ENCODE data around the gene ACSS1.

The ACSS1 gene

DNA sequence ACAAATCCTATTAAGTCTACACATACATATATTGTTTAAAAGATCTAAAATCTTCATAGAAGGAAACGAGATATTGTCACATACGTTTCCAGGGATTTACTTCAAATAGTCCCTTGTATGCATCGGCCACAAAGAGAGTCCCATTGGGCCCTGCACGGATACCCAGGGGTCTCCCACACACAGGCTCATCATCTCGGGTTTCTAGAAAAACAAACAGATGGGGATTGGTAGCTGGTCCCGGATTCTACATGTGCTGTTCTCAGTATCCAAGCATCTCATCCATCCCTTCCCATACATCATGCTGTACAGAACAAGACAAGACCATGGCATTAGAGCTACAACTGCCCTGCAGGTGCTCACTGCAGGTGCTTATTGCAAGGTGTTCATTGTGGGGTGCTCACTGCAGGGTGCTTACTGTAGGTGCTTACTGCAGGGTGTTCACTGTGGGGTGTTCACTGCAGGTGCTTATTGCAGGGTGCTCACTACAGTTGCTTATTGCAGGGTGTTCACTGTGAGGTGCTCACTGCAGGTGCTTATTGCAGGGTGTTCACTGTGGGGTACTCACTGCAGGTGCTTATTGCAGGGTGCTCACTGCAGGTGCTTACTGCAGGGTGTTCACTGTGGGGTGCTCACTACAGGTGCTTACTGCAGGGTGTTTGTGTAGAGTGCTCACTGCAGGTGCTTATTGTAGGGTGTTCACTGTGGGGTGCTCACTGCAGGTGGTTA, 86.4 kb downstream of the ACSS1 start:
- Mint-ChIP-seq H3K4me1 (ENCODE audit: low read depth in 2 of 2) (peaks cover 32 to 54% of the 10 kb centered on the region in 2 donors), H3K9me3 (no peaks in the 10 kb centered on the region), H3K36me3 (ENCODE audit: insufficient read depth) (peaks cover 89% of the 10 kb centered on the region), H3K4me3 (no peak overlapping the region), H3K27ac (peak overlapping the region; percentile 9 to 89), H3K27me3 (no peaks in the 10 kb centered on the region)
- ATAC-seq (replicated peaks) (no peak), DNase-seq (no peak)

DNA sequence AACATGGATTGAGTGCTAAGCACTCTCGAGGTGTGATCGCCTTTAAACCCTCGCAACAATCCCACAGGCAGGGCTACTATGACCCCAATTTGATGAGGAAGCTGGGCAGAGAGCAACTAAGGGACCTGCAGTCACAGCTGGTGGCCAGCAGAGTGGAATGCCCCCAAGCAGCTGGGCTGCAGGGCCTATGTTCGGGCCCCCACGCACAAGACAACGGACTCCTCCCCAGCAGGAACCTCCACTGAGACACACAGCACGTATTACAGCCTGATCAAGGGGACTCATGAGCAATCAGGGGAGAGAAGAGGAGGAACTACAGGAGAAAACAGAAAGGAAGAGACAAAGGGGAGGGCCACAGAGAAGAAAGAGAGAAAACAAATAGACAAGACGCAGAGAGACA, 87.2 kb downstream of the ACSS1 start:
- Mint-ChIP-seq H3K4me3 (no peak overlapping the region), H3K27me3 (no peaks in the 10 kb centered on the region), H3K36me3 (ENCODE audit: insufficient read depth) (peaks cover 89% of the 10 kb centered on the region), H3K4me1 (ENCODE audit: low read depth in 2 of 2) (peaks cover 31 to 53% of the 10 kb centered on the region in 2 donors), H3K9me3 (no peaks in the 10 kb centered on the region), H3K27ac (peak overlapping the region; percentile 9 to 89)
- no peak for ATAC-seq (replicated peaks)
- no peak for DNase-seq

DNA sequence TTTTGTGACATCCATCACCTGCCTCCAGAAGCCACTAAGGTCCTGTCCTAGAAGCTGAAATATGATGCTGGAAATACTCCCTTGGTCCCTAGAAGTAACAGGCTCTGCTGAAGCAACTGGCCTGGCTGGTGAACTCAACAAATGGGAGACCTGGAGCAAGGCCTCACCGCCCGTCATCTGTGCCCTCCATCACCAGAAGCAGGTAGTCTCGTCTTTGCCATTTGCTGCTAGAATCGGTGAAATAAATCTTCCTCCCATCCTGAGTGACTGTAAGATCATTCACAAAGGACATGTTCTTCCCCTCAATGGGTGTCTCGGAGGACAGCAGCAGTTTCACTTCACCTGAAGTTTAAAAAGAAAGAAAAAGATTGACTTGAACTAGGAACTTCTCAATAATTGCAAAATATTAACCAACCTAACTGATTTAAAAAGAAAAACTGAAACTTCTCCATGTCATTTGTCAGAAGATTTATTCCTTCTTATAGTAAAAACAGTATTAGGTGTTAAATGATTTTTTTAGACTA, 87.8 kb downstream of the ACSS1 start:
- ATAC-seq (replicated peaks) (no peak), DNase-seq (no peak)
- H3K27me3 Mint-ChIP-seq: no peaks in the 10 kb centered on the region
- peaks cover 38 to 53% of the 10 kb centered on the region in 2 donors for H3K4me1 Mint-ChIP-seq (ENCODE audit: low read depth in 2 of 2)
- peaks cover 95% of the 10 kb centered on the region for H3K36me3 Mint-ChIP-seq (ENCODE audit: insufficient read depth)
- H3K27ac Mint-ChIP-seq: peak overlapping the region; percentile 89 to 99
- no peak overlapping the region for H3K4me3 Mint-ChIP-seq
- H3K9me3 Mint-ChIP-seq: no peaks in the 10 kb centered on the region

DNA sequence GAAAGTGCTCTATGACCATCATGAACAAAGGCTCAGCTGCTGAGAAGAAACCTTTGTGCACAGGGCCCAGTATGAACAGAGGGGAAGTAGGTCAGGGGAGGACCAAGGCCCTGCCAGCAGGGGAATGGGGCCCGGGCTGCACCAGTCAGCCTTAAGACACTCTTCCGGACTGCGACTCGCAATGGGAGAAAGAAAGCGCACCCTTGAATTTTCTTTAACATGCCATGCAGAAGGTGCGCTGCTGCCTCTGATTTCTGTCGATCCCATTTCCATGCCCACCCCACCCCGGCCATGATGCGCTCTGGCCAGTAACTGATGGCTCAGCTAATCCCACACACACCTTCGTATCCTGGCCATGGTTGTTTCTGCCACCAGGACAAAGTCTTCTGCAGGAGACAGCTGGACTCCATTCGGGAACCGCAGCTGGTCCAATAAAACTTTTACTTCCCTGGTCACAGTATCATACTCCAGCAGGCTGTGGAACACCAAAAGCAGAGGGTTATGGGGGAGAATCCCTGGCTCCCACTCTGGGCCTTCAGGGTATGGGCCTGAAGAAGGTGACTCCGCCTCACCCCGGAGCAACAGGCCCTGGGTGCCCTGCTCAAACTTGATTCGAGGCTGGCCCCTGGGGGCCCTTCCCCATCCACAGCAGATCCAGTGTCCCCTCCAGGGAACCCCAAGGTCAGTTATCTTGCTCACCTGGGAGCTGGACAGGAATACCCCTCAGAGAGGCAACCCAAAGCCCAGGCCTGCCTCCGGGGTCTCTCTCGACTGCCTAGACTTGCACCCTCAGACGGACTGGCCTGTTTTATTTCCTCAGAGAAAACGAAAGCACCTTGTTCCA, 88.5 kb downstream of the ACSS1 start:
- H3K4me3 Mint-ChIP-seq: no peak overlapping the region
- no peaks in the 10 kb centered on the region for H3K27me3 Mint-ChIP-seq
- DNase-seq: no peak
- H3K4me1 Mint-ChIP-seq (ENCODE audit: low read depth in 2 of 2): peaks cover 39 to 57% of the 10 kb centered on the region in 2 donors
- ATAC-seq (replicated peaks): no peak
- no peaks in the 10 kb centered on the region for H3K9me3 Mint-ChIP-seq
- peak overlapping the region; percentile 89 to 99 for H3K27ac Mint-ChIP-seq
- H3K36me3 Mint-ChIP-seq (ENCODE audit: insufficient read depth): peaks cover 95% of the 10 kb centered on the region

DNA sequence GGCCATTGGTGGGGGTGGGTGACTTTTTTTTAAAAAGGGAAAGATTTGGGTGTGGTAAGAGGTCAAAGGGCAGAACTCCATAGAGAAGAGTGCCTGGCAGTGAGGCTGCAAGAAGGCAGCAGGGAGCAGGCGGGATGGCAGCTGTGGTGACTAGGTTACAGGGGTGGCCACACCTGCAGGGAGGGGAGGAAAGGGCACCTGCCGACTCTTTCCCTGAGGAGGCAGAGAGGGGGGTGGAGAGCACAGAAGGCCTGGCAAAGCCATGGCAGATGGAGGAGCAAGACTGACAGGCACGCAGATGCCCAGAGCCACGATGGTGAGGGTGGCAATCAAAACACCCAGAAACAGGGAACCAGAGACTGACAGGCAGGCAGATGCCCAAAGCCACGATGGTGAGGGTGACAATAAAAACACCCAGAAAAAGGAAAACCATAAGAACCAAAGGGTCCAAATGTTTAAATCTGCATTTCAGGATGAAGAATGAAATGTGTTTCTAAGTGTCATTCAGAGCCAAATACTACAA, 89.6 kb downstream of the ACSS1 start:
- peak overlapping the region; percentile 89 to 99 for H3K27ac Mint-ChIP-seq
- H3K27me3 Mint-ChIP-seq: no peaks in the 10 kb centered on the region
- ATAC-seq (replicated peaks) (no peak), DNase-seq (no peak)
- H3K4me3 Mint-ChIP-seq: peak overlapping the region; percentile 4 to 58
- H3K9me3 Mint-ChIP-seq: no peaks in the 10 kb centered on the region
- peaks cover 95% of the 10 kb centered on the region for H3K36me3 Mint-ChIP-seq (ENCODE audit: insufficient read depth)
- peaks cover 44 to 56% of the 10 kb centered on the region in 2 donors for H3K4me1 Mint-ChIP-seq (ENCODE audit: low read depth in 2 of 2)

DNA sequence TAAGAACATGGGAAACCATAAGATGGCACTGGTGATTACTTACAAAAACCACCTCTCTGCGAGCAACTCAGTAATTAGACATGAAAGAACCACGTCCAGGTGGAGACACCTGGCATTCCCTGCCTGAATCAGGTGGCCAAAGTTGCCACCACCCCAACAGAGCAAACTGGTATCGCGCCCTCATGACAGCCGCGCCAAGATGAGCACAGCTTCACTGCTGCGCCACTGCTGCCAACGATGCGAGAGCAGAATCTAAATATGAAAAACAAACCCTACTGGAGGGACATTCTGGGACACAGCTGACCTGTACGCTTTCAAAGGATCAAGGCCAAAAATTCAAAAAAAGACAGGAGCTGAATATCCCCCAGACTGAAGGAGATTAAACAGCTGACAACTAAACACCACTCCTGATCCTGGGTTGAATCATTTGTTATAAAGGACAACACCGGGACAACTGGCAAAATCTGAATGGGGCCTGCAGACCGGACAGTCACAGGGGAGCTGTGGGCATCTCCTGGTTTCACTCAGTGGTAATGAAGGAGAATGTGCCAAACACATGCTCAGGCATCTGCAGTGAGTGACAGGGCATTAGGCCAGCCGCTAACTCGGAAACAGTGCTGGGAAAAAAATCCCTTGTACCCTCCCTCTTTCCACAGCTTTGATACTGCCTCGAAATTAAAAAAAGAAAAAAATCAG, 91.5 kb downstream of the ACSS1 start:
- Mint-ChIP-seq H3K36me3 (ENCODE audit: insufficient read depth) (peaks cover 98% of the 10 kb centered on the region), H3K27me3 (no peaks in the 10 kb centered on the region), H3K9me3 (no peaks in the 10 kb centered on the region), H3K4me1 (ENCODE audit: low read depth in 2 of 2) (peaks cover 59 to 70% of the 10 kb centered on the region in 2 donors), H3K4me3 (peak overlapping the region in 1 of 2 donors; percentile 15), H3K27ac (peak overlapping the region; percentile 99)
- ATAC-seq (replicated peaks): no peak
- DNase-seq: no peak

DNA sequence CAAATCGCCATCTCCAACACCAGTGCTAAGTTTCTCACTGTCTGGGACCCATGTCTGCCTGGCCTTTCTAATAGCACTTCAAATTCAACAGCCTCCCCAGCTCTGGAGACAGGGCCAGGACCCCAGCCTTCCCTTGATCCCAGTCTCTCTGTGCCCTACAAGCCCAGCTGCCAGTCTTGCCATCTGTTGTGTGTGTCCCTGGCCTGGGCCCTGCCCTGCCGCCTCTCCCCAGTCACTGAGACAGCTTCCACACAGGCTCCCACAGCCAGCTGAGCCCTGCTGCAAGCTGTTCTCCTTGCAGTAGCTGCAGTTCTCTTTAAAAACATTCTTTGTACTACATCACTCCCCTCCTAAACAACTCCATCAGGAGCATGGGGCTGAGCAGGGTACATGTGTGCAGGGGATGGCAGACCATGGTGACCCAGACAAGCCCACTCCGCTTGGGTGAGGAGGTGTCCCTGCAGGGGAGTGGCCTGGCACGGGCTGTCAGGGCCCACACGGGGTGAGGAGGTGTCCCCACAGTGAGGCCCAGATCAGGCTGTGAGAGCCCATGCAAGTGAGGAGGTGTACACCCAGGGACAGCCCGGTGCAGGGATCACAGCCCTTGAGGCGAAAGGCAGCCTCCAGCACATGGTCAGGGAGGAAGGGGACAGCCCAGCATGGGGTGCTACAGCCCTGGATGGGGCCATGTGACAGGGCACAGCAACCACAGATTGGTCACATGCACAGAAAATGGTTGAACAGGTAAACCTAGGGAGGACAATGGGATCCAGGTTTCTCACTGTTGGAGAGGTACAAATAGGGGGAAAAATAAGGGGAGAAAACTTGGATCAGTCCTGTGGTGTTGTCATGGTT, 92.6 kb downstream of the ACSS1 start:
- peaks cover 62 to 75% of the 10 kb centered on the region in 2 donors for H3K4me1 Mint-ChIP-seq (ENCODE audit: low read depth in 2 of 2)

DNA sequence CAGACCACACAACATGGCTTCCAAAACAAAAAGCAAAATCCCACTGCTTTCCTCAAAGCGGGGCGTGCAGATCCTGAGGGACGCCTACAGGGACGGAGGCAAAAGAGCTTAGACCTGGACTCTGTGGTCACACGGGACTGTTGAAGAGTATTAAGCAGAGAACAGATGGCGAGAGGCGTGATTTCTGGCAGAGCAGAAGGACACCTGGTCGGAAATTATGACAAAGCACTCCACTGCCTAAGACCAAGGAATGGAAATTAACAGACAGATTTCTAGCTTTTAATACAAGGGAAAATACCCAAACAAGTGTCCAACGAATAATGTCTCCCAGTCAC, 93.5 kb downstream of the ACSS1 start:
- DNase-seq (no peak), ATAC-seq (replicated peaks) (no peak)
- peak overlapping the region; percentile 72 to 76 for H3K4me3 Mint-ChIP-seq
- no peaks in the 10 kb centered on the region for H3K27me3 Mint-ChIP-seq
- peaks cover 98% of the 10 kb centered on the region for H3K36me3 Mint-ChIP-seq (ENCODE audit: insufficient read depth)
- H3K9me3 Mint-ChIP-seq: no peaks in the 10 kb centered on the region
- peaks cover 69 to 80% of the 10 kb centered on the region in 2 donors for H3K4me1 Mint-ChIP-seq (ENCODE audit: low read depth in 2 of 2)
- H3K27ac Mint-ChIP-seq: peak overlapping the region; percentile 99

More for the DNA sequence above, 92.6 kb downstream of the ACSS1 start:
- ATAC-seq (replicated peaks): no peak
- no peaks in the 10 kb centered on the region for H3K9me3 Mint-ChIP-seq
- peak overlapping the region; percentile 99 for H3K27ac Mint-ChIP-seq
- peak overlapping the region; percentile 72 to 76 for H3K4me3 Mint-ChIP-seq
- no peak for DNase-seq
- H3K36me3 Mint-ChIP-seq (ENCODE audit: insufficient read depth): peaks cover 98% of the 10 kb centered on the region
- H3K27me3 Mint-ChIP-seq: no peaks in the 10 kb centered on the region

DNA sequence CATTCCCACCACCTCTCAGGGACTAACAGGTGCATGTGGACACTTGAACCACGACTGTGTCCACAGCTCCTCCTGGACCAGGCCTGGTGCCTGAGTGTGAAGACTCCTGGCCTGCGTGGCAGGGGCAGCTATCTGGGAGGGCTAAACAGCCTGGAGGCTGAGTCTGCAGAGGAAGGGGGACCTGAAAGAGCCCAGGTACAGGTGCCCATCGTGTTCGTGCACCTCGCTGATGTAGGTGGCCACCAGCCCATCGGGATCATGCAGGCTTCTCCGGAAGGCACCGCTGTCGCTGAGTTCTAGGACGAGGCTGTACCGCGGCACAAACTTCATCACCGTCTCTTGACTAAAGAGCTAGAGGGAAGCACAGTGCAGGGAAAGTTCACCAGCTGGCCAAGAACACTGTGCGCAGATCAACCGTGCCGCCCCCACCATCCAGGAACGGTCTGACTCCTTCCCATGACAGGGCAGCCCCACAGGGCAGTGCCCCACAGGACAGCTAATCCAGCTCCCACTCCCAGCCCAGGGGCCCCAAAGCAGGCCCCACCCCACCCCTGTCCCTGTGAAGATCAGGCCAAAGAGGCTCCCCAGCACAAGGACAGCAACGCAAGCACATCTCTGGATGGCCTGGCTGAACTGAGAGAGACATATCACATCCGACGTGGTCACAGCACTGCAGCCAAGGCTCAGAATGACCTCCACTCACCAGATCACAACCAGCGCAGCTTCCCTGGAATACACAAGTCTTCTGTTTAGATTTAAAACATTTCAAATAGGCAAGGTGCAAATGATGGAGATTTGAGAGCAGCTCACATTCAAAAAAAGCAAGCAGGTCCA, 94.0 kb downstream of the ACSS1 start:
- H3K27ac Mint-ChIP-seq: peak overlapping the region; percentile 99
- no peaks in the 10 kb centered on the region for H3K27me3 Mint-ChIP-seq
- no peaks in the 10 kb centered on the region for H3K9me3 Mint-ChIP-seq
- ATAC-seq (replicated peaks) (no peak), DNase-seq (no peak)
- peaks cover 73 to 83% of the 10 kb centered on the region in 2 donors for H3K4me1 Mint-ChIP-seq (ENCODE audit: low read depth in 2 of 2)
- H3K4me3 Mint-ChIP-seq: peak overlapping the region; percentile 72 to 76
- H3K36me3 Mint-ChIP-seq (ENCODE audit: insufficient read depth): peaks cover 98% of the 10 kb centered on the region

DNA sequence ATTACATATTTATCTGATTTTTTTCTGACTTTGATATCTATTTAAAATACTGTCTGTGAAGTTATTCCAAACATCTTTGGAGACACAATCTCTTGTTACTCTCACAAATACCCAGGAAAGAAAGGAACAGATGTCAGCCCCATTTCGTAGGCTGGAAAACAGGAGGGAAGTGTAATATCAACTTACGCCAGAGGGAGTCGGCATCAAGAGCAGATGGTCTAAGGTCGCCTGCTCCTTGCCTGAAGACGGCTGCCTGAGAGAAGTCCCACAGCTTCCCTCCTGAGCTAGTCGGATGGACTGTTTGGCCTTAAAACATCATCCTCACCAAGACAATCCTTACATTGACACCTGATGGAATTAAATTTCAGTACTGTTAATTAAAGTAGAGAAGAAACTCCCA, 95.4 kb downstream of the ACSS1 start:
- Mint-ChIP-seq H3K36me3 (ENCODE audit: insufficient read depth) (peaks cover 99% of the 10 kb centered on the region), H3K27ac (peak overlapping the region; percentile 99), H3K4me1 (ENCODE audit: low read depth in 2 of 2) (peaks cover 72 to 80% of the 10 kb centered on the region in 2 donors), H3K27me3 (no peaks in the 10 kb centered on the region), H3K4me3 (peak overlapping the region; percentile 72 to 79), H3K9me3 (no peaks in the 10 kb centered on the region)
- ATAC-seq (replicated peaks): no peak
- DNase-seq: no peak

DNA sequence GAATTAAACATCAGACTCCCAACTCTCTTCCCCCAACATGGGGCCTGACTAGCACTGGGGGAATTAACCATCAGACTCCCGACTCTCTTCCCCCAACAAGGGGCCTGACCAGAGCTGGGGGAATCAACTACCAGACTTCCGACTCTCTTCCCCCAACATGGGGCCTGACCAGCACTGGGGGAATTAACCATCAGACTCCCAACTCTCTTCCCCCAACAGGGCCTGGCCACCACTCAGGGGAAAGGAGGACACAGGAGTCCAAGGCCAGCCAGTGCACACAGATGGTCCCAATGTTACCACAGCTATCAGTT, 95.8 kb downstream of the ACSS1 start:
- Mint-ChIP-seq H3K4me1 (ENCODE audit: low read depth in 2 of 2) (peaks cover 72 to 79% of the 10 kb centered on the region in 2 donors), H3K27me3 (no peaks in the 10 kb centered on the region), H3K9me3 (no peaks in the 10 kb centered on the region), H3K36me3 (ENCODE audit: insufficient read depth) (peaks cover 99% of the 10 kb centered on the region), H3K4me3 (peak overlapping the region; percentile 72 to 79), H3K27ac (peak overlapping the region; percentile 99)
- DNase-seq (no peak), ATAC-seq (replicated peaks) (no peak)
